ENCODE results near the gene MUC4.

- TF ChIP-seq EZH2 (IDR thresholded peaks at IDR 0.05; ENCODE audit: borderline replicate concordance, low read depth, low read length, poor library complexity, severe bottlenecking): no peak
- TF ChIP-seq, protein P1, sequence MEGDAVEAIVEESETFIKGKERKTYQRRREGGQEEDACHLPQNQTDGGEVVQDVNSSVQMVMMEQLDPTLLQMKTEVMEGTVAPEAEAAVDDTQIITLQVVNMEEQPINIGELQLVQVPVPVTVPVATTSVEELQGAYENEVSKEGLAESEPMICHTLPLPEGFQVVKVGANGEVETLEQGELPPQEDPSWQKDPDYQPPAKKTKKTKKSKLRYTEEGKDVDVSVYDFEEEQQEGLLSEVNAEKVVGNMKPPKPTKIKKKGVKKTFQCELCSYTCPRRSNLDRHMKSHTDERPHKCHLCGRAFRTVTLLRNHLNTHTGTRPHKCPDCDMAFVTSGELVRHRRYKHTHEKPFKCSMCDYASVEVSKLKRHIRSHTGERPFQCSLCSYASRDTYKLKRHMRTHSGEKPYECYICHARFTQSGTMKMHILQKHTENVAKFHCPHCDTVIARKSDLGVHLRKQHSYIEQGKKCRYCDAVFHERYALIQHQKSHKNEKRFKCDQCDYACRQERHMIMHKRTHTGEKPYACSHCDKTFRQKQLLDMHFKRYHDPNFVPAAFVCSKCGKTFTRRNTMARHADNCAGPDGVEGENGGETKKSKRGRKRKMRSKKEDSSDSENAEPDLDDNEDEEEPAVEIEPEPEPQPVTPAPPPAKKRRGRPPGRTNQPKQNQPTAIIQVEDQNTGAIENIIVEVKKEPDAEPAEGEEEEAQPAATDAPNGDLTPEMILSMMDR (conservative IDR thresholded peaks at IDR 0.05; ENCODE audit: low read depth, low read length): no peak
Observed at GRCh38 chr3:195755391-195755790, 56.3 kb downstream of the MUC4 start.

Measured in A673 (cell line).